GM18526 (cell line): Measurements from ENCODE around the gene ARHGEF40.

Experiments
- POLR2A ChIP-seq: IDR thresholded peaks from 3 replicates; pipeline ENCODE4 v1.6.1; 2011; ENCODE audit not compliant: insufficient read length; ENCODE audit errors: extremely low read depth

ARHGEF40 gene

DNA sequence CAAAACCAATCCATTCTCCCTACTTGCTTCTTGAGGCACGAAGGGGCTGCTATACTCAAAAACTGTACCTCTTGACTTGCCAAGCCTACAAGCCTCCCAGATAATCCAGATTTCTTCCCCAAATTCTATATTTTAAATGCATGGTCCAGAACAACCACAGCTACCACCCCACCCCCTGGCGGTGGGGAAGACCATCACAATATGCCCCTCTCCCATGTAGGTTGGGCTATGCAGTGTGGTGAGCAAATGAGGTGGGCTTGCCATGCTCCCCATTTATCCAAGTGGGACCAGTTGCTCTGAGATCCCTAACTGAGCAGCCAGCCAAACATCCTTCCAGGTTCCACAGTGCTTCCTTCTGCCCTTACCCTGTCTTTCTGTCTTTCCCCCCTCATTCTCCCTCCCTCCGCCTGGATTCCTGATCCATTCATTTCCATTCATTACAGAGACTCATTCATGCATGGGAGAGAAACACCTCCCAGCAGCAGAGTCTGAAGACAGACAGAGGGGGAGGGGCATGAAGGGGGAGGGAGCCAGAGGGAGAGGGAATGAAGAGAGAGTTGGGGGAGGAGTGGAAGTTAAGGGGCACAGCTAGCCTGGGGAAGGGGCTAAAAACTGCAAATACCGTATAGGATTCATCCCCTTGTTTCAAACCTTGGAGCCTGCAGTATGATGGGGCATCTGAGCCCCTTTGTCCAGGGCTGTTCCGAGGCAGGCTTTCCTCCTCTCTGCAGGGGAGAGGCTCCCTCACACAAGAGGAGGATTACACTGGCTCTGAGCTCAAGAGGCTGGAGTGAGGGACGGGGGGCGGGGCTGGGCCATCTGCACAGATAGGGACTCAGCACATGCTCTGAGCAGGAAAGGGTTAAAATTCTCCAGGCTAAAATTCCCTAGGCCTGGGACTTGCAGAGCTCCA is 23.9 kb downstream of the ARHGEF40 start:
- no peak for TF ChIP-seq POLR2A

GRCh38 chr14:21095430-21096205 is 25.5 kb downstream of the ARHGEF40 start:
- no peak for TF ChIP-seq POLR2A

GRCh38 chr14:21096438-21096837 is 26.3 kb downstream of the ARHGEF40 start:
- TF ChIP-seq POLR2A, result no peak

- TF ChIP-seq POLR2A, result no peak
Measured at GRCh38 chr14:21096978-21097635, 27.0 kb downstream of the ARHGEF40 start.

GRCh38 chr14:21097636-21098075 is 27.6 kb downstream of the ARHGEF40 start:
- no peak for TF ChIP-seq POLR2A

GRCh38 chr14:21098076-21098891 is 28.2 kb downstream of the ARHGEF40 start, which contains the start of gene ZNF219:
Gene ZNF219 (minus strand): TSS chr14:21098655. CDS start chr14:21093591, 5,064 bp downstream.
- no peak for TF ChIP-seq POLR2A

DNA sequence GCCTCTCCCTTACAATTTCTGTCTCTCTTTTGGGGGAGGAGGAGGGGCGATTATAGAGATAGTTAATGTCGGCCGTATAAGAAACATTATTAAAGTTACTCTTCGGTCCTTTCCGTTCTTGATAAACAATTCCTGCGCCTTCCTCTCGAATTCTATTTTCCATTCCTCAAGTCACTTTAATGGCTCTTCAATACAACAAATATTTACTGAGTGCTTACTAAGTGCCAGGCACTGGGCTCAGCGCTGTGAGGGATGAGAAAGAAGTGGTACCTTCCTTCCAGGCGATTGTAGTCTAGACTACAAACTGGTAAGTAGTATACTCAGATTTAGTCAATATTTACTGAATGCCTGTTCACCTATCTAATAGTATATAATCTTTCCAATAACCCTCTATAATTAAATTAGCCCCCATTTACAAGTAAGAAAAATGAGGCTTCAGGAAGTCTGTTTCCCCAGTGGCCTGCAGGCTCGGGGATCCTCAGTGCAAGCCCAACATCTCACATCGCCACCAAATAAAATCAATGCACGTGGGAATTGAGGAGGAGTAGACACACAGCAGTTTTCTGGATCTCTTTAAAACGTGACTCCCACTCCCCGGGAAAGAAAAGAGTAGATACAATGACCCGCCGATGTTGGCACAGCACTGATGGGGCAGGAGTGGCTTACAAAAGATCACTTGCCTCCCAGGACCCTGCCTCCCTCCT is 28.9 kb downstream of the ARHGEF40 start:
- no peak for TF ChIP-seq POLR2A

DNA sequence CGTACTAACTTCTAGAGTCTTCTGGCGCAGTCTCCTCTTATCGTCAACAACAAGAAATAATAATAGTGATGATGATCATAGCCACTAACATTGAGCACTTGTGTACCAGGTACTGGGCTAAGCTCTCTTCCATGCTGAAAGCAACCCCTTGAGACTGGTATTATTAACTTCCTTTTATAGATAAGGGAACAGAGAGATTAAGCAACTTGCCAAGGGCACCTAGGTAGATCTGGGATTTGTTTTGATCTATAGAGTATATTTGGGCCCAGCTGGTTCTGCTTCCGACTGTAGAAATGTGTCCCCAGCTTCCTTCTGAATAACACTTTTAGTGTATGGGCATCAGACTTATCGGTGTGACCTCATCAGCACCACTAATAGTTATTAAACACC is 29.5 kb downstream of the ARHGEF40 start:
- no peak for TF ChIP-seq POLR2A

DNA sequence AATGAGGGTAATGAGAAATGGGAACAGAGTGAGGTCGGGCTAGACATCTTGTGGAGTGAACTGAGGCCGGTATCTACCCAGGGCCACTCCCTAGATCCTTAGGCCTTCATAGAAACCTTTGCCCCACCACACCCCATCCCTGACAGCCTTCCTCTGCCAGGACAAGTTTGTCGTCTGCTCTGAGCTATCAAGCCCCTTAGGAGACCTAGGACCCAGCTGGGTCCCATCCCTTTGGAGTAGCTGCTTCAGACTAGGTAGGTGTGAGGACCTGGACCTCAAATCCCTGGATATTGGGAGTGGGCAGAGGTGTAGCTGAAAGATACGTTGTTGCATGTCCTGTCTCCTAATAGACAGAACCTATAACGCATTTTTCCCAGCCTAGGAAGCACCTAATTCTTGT is 30.8 kb downstream of the ARHGEF40 start, which contains the start of gene TMEM253:
Gene TMEM253, plus strand, starts transcription at position 136 of the 400 bp plus-strand sequence. CDS start 278 bp downstream, outside the sequence.
- no peak for TF ChIP-seq POLR2A

DNA sequence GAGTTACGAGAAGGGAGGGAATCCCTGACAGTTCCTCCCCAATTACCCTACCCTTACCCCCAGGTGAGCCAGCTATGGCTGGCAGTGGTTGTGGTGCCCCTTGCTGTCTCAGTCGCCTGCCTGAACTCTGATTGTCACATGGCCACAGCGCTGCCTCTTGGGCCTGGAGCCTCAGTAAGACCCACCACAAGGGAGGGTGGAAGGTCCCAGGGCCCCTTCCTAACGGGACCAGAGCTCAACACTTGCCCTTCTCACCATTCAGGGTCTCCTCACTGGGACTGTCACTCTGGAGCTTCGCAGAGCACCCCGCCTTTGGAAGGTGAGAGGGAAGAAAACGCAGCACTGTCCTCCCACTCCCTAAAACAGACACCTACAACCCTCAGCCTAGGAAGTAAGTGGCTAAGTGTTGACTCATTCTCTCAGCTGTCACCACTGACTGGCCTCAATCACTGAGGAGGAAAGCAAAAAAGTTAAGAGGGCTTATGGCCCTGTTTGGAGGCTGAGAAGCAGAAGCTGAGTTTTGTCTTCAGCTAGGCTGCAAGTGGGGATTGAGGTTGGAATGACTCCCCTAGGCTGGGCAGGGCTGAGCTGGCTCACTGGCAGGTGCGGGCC is 31.8 kb downstream of the ARHGEF40 start:
- no peak for TF ChIP-seq POLR2A

DNA sequence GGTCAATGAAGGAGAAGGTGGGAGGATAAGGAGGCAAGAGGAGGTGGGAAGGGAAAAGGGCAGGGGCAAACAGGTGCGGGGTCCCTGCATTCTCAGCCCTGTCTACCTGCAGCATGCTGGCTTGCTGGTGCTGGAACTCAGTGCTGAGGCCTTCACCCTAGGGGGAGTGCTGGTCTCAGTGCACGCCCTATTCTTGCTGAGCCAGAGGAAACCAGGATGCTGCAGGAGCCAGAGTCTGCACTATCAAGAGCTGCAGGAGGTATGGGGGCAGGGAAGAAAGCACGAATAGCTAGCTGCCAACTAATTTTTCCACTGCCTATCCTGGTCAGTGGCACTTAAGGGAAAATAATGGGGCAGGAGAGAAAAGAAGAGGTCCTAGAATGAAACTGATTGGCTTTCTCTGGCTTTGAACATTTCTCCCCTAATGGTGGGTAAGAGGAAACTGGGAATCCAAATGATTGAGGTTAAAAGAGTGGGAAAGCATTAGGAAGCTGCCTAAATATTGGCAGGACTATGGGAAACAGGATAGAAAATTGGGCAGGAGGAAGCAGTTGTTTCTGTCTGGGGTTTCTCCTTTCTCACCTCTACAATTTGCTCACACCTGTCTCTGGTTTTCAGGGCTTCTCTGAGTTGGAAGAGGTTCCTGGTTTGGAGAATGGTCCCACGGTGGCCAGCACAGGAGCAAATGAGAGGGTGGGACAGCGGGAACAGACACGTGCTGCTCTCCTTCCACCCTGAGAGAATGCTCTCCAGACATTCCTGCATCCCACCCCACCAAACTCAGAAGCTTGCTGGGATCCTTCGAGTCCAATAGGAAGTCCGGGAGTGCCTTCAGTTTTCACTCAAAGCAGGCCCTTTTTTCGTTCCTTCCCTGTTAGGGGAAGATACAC is 32.7 kb downstream of the ARHGEF40 start:
- TF ChIP-seq POLR2A, result no peak

GRCh38 chr14:21103411-21103709 is 33.3 kb downstream of the ARHGEF40 start:
- no peak for TF ChIP-seq POLR2A
